HG03439 (cell line): ENCODE data around the gene SLC38A10.

ENCODE experiments used
- ATAC-seq: cut with Tn5 transposase; IDR thresholded peaks from one replicate; pipeline ENCODE4 v1.9.1; 2021; ENCODE audit warnings: mild to moderate bottlenecking, moderate library complexity; ENCODE audit not compliant: unreplicated experiment

SLC38A10 gene

DNA sequence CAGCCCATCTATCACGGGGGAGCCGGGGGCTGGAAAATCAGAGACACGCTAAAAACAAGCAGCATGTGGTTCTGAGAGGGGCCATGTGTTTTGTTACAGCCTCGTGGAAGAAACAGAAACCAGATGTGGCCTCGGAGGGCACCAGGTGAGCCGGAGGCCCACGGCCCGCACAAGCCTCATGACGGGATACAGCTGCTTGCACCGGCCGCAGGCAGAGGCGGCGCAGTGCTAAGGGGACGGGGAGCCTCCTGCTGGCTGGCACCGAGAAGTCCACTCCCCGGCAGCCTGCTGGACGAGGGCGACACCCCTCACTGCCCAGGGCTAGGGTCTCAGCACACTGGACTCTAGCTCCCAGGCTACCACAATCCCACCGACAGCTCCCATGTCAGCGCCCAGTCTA, 36.8 kb downstream of the SLC38A10 start:
- no peak for ATAC-seq

DNA sequence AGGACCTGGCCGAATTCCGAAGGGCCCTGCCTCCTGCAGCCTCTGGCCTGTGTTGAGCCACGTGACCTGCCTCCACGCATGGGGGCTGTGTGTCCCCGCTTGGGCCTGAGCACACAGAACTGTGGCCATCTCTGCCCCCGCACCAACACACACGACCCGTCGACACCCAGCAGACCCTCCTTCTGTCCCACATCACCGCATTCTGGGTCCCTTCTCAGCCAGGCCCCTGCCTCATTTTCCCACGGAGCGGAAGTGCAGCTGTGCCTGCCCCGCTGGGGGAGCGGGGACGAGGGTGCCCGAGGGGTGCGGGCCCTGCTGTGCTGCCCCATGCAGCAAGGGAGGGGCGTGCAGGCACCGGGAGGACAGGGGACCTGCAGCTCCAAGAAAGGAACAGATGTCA, 37.6 kb downstream of the SLC38A10 start:
- ATAC-seq: no peak

DNA sequence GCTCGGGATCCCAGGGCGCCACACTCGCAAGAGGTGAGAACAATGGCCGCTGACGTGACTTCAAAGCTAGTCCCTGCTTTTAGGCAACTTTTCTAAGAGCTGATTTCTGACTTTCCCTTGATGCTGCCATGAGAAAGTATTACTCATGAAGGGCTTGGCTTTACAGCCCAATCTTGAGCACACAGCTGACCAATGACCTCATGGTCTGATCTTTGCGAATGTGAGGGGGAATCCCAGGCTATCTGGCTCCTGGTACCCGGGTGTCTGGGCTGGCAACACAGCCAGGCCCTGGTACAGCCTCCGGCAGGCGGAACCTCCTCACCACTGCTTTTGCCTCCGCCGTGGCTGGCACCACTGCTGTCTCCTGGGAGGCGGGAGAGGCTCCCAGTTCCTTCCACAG, 38.5 kb downstream of the SLC38A10 start:
- ATAC-seq: no peak

DNA sequence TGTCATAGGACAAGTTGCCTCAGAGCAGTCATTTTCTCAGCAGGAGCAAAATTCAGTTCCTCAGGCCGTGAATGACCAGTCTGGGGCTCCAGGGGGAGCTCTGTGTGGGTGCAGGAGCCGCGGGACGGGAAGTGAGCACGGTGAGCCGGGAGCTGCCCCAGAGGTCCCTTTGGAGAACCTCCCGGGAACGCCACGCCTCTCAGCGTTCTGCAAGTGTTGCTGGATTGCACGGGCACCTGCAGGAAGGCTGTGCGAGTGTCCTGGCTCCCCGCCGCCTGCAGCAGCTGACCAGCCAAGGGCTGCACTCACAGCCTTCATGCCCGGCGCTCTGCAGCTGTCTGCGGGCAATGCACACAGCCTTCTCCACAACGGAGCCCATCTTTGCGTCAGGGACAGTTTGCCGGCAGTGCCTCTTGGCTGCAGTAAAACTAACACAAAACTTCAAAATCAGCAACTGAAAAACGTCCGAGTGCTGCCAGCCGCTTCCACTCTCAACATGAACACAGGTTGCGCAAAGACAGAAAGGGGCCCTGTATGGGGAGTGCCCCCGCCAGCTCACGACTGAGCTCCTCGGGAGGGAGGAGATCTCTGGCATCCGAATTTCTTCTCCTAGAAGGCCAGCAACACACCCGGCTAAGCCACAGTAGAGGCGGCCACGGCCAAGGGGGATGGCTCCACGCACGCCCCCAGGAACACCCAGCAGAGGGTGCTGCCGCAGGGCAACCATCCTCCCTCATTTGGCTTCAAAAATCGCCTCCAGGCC, 40.0 kb downstream of the SLC38A10 start:
- ATAC-seq: no peak

DNA sequence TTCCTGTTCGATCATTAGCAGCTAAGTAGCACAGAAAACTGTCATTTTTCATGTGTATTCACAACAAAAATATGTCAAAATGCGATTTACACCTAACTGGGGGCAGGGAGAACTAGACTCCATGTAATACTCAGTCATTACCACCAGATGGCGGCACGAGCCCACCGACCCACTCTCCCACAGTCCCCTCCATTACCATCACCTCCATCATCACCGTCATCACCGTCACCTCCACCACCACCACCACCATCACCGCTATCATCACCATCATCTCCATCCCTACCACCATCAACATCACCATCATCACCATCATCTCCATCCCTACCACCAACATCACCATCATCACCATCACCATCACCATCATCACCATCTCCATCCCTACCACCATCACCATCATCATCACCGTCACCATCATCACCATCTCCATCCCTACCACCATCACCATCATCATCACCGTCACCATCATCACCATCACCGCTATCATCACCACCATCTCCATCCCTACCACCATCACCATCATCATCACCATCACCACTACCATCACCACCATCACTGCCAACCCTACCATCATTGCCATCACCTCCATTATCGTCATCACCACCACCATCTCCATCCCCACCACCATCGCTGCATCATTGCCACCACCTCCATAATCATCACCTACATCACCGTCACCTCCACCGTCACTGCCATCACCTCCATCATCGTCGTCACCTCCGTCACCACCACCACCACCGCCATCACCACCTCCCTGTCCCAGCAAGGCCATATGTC, 41.6 kb downstream of the SLC38A10 start:
- no peak for ATAC-seq

DNA sequence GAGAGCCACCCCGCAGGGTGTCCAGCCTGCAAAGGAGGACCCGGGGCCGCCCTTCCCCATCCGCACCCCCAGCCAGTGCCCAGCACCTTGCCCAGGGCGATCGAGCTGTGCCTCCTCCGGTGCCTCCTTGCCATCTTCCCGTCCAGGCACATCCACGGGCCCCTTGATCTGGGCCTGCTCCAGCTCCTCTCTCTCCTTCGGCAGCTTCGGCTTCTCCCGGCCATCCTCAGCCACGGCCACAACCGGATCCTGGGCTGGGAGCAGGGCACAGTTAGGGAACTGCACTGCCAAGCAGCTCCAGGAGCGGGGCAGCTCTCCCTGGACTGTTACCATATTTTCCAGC, 42.1 kb downstream of the SLC38A10 start:
- no peak for ATAC-seq

DNA sequence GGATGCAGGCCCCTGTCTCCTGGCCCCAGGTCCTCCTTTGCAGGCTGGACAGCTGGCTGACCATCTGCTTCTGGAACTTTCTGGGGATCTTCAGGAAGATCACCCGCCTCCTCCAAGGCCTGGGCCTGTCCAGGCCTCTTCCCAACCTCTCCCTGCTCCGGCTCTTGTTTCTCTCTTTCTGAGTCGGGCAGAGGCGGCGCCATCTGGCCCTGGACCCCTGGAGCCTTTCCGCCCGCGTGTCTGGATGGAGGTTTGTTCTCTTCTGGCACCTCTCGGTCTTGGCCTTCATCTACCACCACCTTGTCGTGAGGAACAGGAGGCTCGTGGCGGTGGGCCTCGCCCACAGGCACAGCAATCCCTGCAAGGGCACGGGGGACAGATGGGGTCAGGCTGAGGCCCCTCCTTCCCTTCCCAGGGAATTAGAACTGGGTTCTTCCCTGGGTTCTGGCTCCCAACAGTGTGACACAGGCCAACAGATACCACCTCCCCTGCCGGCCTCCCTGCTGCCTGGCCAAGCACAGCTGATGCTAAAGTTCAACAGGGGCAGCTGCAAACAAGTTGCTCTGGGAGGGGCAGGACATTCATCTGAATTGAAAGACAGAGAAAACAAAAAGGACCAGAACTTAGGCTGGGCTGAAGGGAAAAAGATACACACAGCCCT, 42.7 kb downstream of the SLC38A10 start:
- no peak for ATAC-seq

DNA sequence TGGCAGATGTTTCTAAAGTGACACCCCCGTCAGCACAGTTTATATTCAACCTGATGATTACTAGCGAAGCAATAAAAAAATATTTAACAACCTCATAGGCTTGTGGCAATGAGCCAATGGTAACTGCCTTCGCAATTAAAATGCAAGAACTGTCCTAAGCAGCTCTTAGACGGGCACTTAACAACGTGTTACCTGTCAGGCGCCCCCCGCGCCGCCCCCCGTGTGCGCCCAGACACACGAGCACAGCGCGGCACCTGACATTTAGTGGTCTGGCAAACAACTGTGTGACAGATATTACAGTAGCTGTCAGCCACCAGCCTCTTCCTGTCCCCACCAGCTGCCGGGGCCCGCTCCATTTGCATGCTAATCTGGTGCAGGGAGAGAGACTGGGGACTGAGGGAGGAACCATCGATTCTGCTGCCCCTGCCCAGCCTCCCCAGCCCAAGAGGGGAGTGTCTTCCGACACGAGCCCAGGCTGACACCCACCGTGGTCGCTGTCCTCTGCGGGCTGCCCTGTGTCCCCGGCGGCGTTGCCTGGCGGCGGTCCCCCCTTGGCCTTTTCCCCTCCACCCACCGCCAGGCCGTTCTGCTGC, 43.3 kb downstream of the SLC38A10 start:
- no peak for ATAC-seq

DNA sequence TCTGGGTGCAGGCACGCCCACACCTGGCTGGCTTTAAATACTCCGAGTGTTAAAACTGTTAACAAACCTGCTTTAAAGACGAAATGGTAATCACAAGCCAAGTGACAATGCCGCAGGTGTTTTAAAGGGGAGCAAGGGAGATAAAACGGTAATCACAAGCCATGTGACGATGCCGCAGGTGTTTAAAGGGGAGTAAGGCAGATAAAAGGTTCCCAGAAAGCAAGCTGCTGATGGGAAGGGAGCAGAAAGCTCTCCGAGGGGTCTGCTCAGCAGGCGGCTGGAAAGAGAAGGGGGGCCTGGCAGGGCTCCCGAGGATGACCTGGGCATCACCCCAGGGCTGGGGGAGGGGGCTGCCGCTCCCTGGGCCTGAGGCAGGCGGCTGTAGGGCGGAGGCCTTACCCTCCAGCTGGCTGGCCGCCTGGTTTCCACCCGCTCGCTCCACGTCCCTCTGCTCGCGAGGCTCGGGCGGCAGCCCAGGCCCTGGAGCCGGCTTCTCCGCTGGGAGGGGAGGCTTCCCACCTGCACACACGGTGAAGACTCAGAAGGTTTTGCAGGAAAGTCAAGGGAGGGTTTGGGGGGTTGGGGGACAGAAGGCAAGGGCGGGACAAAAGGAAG, 43.9 kb downstream of the SLC38A10 start:
- ATAC-seq: no peak

DNA sequence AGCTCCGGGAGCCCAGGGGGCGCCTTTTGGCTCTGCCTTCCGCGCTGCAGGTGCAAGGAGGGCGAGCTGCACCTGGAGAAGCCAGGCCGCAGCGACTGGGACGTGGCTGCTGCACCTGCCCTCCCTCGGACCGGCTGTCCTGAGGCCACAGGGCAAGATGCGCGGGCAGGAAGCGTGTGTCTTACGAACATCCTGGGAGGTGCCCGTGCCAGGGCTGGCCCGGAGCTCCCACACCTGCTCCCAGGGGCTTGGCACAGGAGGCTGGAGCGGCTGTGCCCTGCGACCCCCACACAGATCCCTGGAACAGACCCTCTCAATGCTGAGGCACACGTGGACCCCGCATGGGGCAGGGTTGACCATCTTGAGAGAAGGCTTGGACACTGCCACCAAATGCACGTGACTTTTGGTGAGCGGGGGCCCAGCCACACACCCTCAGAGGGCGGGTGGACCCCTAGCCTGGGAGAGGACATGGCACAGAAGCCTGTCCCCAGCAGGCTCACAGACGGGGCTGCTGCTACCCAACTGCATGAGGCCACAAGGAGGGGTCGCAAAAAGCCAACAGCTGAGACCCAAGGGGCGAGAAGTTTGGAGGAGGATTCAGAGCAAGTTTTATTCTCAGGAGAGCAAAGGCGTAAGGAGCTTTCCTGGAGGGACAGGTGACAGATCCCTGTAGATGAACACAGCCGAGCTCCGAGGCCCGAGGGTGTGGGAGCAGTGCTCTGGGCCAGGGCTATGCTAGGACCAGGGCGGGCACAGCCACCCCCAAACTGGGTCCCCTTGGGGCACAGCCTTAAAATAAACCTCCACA, 44.6 kb downstream of the SLC38A10 start:
- ATAC-seq: no peak

DNA sequence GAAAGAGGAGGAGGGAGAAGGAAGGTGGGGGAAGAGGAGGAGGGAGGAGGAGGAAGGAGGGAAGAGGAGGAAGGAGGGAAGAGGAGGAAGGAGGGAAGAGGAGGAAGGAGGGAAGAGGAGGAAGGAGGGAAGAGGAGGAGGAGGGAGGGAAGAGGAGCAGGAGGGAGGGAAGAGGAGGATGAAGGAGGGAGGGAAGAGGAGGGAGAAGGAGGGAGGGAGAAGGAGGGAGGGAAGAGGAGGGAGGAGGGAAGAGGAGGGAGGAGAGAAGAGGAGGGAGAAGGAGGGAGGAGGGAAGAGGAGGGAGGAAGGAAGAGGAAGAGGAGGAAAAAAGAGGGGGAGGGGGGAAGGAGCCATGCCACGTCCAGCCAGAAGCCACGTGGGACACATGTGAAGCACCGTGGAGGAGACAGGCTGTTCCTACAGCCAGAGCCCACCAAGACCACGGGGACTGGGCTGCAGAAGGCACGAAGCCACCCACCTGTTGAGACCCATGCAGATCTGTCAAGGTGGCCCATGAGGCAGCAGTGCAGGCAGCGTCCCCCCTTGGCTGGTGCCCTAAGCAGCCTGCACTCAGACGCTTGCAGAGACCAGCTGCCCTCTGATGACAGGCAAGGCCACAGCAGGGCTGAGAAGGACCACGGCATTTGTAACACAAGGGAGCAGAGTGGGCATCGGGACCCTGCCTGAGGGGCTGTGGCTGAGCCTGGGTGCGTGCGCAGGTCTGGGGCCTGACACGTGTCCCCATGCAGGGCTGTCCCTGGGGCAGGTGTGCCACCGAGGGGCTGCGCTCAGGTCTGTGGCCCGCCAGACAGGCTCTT, 45.7 kb downstream of the SLC38A10 start:
- no peak for ATAC-seq

DNA sequence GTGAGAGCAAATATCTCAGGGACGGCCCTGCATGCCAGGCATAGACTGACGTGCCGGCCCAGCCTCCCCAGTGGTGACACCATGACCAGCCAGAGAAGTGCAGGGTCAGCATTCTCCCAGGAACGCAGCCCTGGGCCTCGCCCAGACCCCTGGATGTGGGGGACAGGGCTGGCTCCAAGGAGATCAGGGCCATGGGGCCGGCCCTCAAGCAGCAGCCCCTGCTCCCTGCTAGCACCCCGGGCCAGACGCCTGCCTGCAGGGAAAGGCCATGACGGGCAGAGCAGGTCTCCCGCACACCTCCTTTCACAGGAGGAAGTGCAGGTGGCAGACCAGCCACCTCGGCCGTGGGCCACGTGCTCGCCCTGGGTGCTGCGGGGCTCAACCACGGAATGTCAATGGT, 46.5 kb downstream of the SLC38A10 start:
- ATAC-seq: no peak

DNA sequence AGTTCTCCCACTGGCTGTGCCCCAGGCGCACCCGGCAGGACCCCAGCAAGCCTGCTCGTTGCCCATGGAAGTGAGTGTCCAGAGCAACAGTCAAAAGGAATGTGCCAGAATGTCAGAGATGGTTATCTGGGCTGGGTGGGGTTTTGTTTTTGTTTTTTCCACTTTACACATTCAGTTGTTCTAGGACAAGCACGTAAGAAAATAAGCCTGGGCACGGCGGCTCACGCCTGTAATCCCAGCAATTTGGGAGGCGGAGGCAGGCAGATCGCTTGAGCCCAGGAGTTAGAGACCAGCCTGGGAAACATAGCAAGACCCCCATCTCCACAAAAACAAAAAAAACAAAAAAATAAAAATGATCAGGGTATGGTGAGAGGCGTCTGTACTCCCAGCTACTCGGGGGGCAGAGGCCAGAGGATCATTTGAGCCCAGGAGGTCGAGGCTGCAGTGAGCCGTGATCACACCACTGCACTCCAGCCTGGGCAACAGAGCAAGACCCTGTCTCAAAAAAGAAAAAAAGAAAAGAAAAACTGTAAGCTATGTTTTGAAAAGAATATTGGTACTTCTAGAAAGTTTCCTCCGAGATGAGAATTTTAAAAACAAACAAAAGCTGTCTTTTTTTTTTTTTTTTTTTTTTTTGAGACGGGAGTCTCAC, 47.6 kb downstream of the SLC38A10 start:
- no peak for ATAC-seq

DNA sequence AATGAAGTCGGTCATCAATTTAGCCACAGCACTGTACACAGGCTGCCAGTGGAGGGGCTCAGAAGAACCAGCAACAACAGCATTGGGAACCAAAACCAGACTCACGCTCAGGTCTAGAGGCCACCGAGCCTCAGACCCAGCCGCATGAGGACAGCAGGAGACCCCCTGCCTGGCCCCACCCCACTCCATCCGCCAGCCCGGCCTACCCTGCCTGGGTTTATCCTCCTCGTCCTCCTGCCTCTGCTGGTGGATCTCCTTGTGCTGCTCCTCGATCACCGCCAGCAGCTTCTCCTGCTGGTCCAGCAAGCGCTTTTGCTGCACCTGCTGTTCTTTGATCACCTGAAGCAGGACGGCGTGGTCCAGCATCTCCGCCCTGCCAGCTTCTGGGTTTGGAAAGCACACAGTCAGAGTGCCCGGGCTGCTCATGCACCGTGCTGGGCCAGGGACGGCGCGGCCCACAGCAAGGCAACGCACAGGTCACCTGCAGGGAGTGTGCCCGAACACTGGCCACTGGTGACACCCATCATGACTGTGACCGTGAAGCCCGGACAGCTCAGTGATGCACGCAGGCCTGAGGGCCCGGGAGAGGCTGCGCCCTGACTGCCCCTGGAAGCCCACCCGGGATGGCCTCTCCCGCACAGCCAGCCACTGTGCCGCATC, 48.3 kb downstream of the SLC38A10 start:
- no peak for ATAC-seq

DNA sequence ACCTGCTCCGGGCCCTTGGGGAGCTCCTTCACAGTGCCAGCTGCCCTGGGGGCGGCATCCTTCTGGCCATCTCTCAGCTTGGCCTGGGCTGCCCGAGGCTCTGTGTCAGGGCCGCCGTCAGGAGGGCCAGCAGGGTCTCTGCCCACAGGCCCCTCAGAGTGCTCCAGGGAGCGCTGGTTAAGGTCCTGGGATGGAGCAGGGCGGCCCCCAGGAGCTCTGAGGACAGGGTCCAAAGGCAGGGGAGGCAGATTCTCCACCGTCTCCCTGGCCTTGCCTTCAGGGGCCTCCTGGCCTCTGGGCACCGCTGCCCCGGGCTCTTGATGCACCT, 48.8 kb downstream of the SLC38A10 start:
- no peak for ATAC-seq

DNA sequence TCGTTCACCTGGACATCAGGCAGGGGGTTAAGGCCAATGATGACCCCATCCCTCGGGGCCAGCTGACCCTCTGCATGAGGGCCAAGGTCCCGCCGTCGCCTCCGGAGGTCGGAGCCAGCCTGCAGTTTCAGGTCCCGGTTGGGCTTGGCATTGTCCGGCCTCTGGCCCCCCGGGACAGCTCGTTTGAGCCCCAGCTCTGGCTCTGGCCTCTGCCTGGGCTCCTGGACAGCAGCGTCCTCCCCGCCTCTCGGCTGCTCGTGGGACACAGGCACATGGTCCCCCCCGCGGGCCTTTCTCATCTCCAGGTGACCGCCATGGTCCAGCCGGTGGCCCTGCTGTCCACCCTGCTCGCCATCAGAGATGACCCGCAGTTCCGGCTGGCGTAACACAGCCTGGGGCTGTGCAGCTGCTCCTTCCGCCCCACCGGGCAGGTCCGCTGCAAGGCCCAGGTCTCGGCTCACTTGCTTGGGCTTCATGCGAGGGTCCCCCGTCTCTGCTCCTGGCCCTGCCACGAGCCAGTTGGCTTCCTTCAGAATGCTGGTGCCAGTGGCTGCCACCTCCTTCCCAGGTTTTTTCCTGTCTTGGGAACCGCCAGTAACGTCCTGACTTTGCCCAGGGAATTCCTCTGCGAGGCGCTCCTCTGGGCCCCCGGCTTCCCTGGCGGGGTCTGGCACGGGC, 49.3 kb downstream of the SLC38A10 start:
- no peak for ATAC-seq

DNA sequence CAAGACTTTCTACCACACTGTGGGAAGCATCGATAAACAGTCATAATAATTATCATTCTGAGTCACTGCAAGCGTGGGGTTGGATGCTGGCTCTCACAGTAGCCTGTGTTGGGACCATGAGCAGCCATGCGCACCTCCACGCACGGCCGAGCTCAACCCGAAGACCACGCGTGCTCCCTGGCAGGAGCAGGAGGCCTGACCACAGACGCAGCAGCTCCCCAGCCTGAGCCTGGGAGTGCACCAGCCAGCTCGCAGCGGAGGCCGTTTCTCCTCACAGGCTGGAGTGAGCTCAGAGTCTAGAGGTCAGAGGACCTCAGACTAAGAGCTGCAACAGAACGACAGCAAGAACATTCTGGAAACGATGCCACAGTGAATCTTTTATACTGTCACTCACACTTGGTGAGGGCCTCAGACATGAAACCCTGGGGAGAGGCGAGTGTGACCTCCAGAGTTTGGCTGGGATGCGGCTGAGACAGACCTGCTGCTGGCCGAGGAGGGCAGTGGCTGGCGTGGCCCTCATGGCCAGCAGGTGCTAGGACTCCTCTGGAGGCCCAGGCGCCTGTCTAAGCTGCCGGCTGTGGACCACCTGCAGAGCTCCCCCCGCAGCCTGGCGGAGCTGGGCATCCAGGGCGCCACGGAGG, 50.0 kb downstream of the SLC38A10 start:
- no peak for ATAC-seq
